HepG2 (cell line): ENCODE data around the gene TRPV4. TPM values are rescaled to one million over a fixed set of nuclear protein-coding genes. Genes with fewer than 3 reads are reported as not detected.

Source experiments
- ATAC-seq: fragments of 200-7000 bp; cut with Tn5 transposase; 3 replicates; pipeline ENCODE4 v1.9.1; 2020; ENCODE audit warnings: mild to moderate bottlenecking, moderate library complexity
- BruUV-seq: library from RNA; stranded (reverse); fragments of 400-500 nt; replicated peaks from 2 replicates; lab custom pipeline; 2021; lab: Mats Ljungman, UMichigan
- CTCF ChIA-PET: fragments of 300-600 bp; formaldehyde crosslinking; extraction: SDS; loops from one replicate; lab custom pipeline; 2021; ENCODE audit warnings: low total read pairs, inconsistent platforms, low intra/inter-chr PET ratio; lab: Yijun Ruan, JAX
- POLR2A ChIA-PET: fragments of 350-600 bp; sonication (Branson Sonifier 250); formaldehyde crosslinking; loops from one replicate; lab custom pipeline; 2020; ENCODE audit warnings: antibody characterized with exemption, inconsistent platforms; lab: Yijun Ruan, JAX
- DNase-seq: peaks from one replicate; pipeline ENCODE4 v3.0.0-alpha.2; 2015; ENCODE audit warnings: low spot score
- FAIRE-seq: peaks from 3 replicates; lab custom pipeline; 2011; peaks lifted over from hg19 to GRCh38; lab: Jason Lieb, UNC
- H2AFZ ChIP-seq: one replicate; pipeline ENCODE4 v1.6.1; 2011; ENCODE audit warnings: low read length, inconsistent platforms
- H3K27ac ChIP-seq: fragments of 300-600 bp; 3 replicates; pipeline ENCODE4 v1.8.0; 2011; ENCODE audit warnings: mixed run types, mild to moderate bottlenecking, mixed read lengths, low read length, inconsistent platforms; ENCODE audit not compliant: insufficient read depth; ENCODE audit errors: extremely low read length
- H3K27me3 ChIP-seq, 2 experiments: fragments of 200-600 bp in 1 of 2; 2 replicates in 1 of 2; 3 replicates in 1 of 2; pipeline versions ENCODE4 v1.6.0 to v1.8.0; 2011; ENCODE audit warnings: low read length in 2 of 2, mild to moderate bottlenecking in 2 of 2, moderate library complexity in 2 of 2, inconsistent platforms in 1 of 2; ENCODE audit not compliant: insufficient read depth in 2 of 2, control insufficient read depth in 1 of 2
- H3K36me3 ChIP-seq, 2 experiments: fragments of 200-600 bp in 1 of 2; replicated peaks in 1 of 2; 2 replicates in 1 of 2; 3 replicates in 1 of 2; pipeline versions ENCODE4 v1.5.1 to v1.8.0; 2011; ENCODE audit warnings: low read length in 2 of 2, inconsistent platforms in 1 of 2; ENCODE audit not compliant: insufficient read depth in 2 of 2, control insufficient read depth in 1 of 2
- H3K4me1 ChIP-seq: 2 replicates; pipeline ENCODE4 v1.5.1; 2012; ENCODE audit warnings: low read length, inconsistent platforms; ENCODE audit not compliant: insufficient read depth
- H3K4me2 ChIP-seq: 2 replicates; pipeline ENCODE4 v1.6.0; 2011; ENCODE audit warnings: low read depth, low read length, inconsistent platforms
- H3K4me3 ChIP-seq, 3 experiments: fragments of 200-600 bp in 1 of 3; sonication (generic), shearing (Covaris generic) in 1 of 3; replicated peaks in 1 of 3; 2 replicates each; pipeline ENCODE4 v1.5.1; 2011 to 2016; ENCODE audit warnings: low read length in 3 of 3, inconsistent platforms in 2 of 3, low read depth in 2 of 3, mild to moderate bottlenecking in 2 of 3, control low read depth in 1 of 3, mixed read lengths in 1 of 3; ENCODE audit not compliant: insufficient read depth in 1 of 3
- H3K79me2 ChIP-seq: one replicate; pipeline ENCODE4 v1.6.1; 2011; ENCODE audit warnings: low read length, inconsistent platforms; ENCODE audit not compliant: insufficient read depth
- H3K9ac ChIP-seq: 2 replicates; pipeline ENCODE4 v1.6.0; 2011; ENCODE audit warnings: mild to moderate bottlenecking, low read depth, low read length, inconsistent platforms; ENCODE audit not compliant: insufficient read depth
- H3K9me3 ChIP-seq: 2 replicates; pipeline ENCODE4 v1.5.1; 2012; ENCODE audit warnings: mild to moderate bottlenecking, low read length
- H4K20me1 ChIP-seq: 2 replicates; pipeline ENCODE4 v1.6.0; 2011; ENCODE audit warnings: inconsistent platforms, mild to moderate bottlenecking, low read length, moderate library complexity; ENCODE audit not compliant: insufficient read depth
- ADNP ChIP-seq: sonication (generic); formaldehyde crosslinking; IDR thresholded peaks from 2 replicates; pipeline ENCODE4 v1.4.0; 2020; ENCODE audit warnings: missing genetic modification reagents
- BORCS8-MEF2B ChIP-seq: sonication (generic); formaldehyde crosslinking; IDR thresholded peaks from 2 replicates; pipeline ENCODE4 v1.8.0; 2022; ENCODE audit warnings: mild to moderate bottlenecking, missing genetic modification reagents
- CENPX ChIP-seq: sonication (generic); formaldehyde crosslinking; IDR thresholded peaks from 2 replicates; pipeline ENCODE4 v1.9.0; 2021; ENCODE audit warnings: mild to moderate bottlenecking, missing genetic modification reagents, moderate library complexity
- CHD4 ChIP-seq: fragments of 200-600 bp; sonication (generic); IDR thresholded peaks from 2 replicates; pipeline ENCODE4 v1.7.0; 2017; ENCODE audit warnings: mild to moderate bottlenecking, low read length, borderline replicate concordance
- MYPOP ChIP-seq: sonication (generic); formaldehyde crosslinking; IDR thresholded peaks from 2 replicates; pipeline ENCODE4 v1.8.1; 2023; ENCODE audit warnings: mild to moderate bottlenecking, moderate library complexity, missing genetic modification reagents
- ZBTB20 ChIP-seq: sonication (generic); formaldehyde crosslinking; IDR thresholded peaks from 2 replicates; pipeline ENCODE4 v1.8.1; 2023; ENCODE audit warnings: missing genetic modification reagents, low read depth, mild to moderate bottlenecking, borderline replicate concordance
- ZFY ChIP-seq: sonication (generic); formaldehyde crosslinking; IDR thresholded peaks from 2 replicates; pipeline ENCODE4 v1.4.0; 2020; ENCODE audit warnings: missing genetic modification reagents
- ZMYM3 ChIP-seq: sonication (generic); formaldehyde crosslinking; IDR thresholded peaks from 2 replicates; pipeline ENCODE4 v1.5.1; 2020; ENCODE audit warnings: mild to moderate bottlenecking, missing genetic modification reagents
- ZNF629 ChIP-seq: sonication (generic); formaldehyde crosslinking; conservative IDR thresholded peaks from 2 replicates; pipeline ENCODE4 v1.5.0; 2020; ENCODE audit warnings: missing genetic modification reagents
- ZNF687 ChIP-seq: sonication (generic); formaldehyde crosslinking; IDR thresholded peaks from 2 replicates; pipeline ENCODE4 v1.5.1; 2020; ENCODE audit warnings: mild to moderate bottlenecking, missing genetic modification reagents, moderate library complexity
- WGBS: methylation state at CpG from one replicate; pipeline ENCODE4 v1.1.6; 2017; ENCODE audit warnings: low lambda C conversion rate; 5-methylcytosine and 5-hydroxymethylcytosine counted together
- in situ Hi-C: cut with HindIII; loops from 2 replicates; pipeline ENCODE4 v1.10.0; 2017; ENCODE audit warnings: low pct_unique_long_range_greater_than_20kb; ENCODE audit not compliant: extremely low pct_ligation_motif_present
- intact Hi-C: fragments of 100-400 bp; cut with micrococcal nuclease; formaldehyde crosslinking; loops from one replicate; pipeline ENCODE4 v1.10.0; 2022; ENCODE audit not compliant: unreplicated experiment
- polyA plus RNA-seq, 8 experiments: library from polyadenylated mRNA; depleted of rRNA in 3 of 8; stranded (reverse) in 7 of 8; unstranded in 1 of 8; fragments of >200 nt; fragmentation: Illumina TruSeq in 4 of 8; extraction: Trizol in 4 of 8; gene quantifications; 2 replicates each; pipeline versions ENCODE4 v1.2.1 to v1.2.3, GENCODE V29; 2011 to 2016; ENCODE audit warnings: low read depth in 4 of 8, missing spikeins in 1 of 8, mixed read lengths in 1 of 8; ENCODE audit not compliant: insufficient read depth in 1 of 8
- total RNA-seq, 5 experiments: library from RNA; depleted of rRNA; stranded (reverse); fragments of >200 nt; fragmentation: Illumina TruSeq; extraction: Trizol; gene quantifications; 2 replicates each; pipeline ENCODE4 v1.2.3, GENCODE V29; 2016; ENCODE audit warnings: low read depth in 1 of 5

Gene TRPV4
- total and polyA plus RNA-seq, 2 of the 13 experiments (the other 11 are each of a cell fraction or from before 2014, with no cell fraction given), result 0.66 to 4.7 TPM

- TF ChIP-seq ZBTB20 (CRISPR knock-in tag), result no peak
- TF ChIP-seq ZNF687 (CRISPR knock-in tag), result peak; percentile 19
- peak; percentile 97 for TF ChIP-seq ZNF629 (CRISPR knock-in tag)
- peak; percentile 53; the same call in 1 of the 2 replicates for TF ChIP-seq ZMYM3 (CRISPR knock-in tag)
- no peak for TF ChIP-seq CENPX (CRISPR knock-in tag)
- TF ChIP-seq MYPOP (CRISPR knock-in tag), result no peak
- no peak for TF ChIP-seq BORCS8-MEF2B (CRISPR knock-in tag)
- peak; percentile 63; the same call in 1 of the 2 replicates for TF ChIP-seq CHD4
- 0 out of 2 replicates have a peak, but pooled peaks have one; percentile 16 for TF ChIP-seq ZFY
- TF ChIP-seq ADNP (CRISPR knock-in tag), result peak; percentile 47; the same call in 1 of the 2 replicates
- TF ChIP-seq, all 625 proteins: peak for 6
- 0 out of 2 replicates have a peak overlapping the region, but pooled peaks have one; percentile 21 for H3K9ac ChIP-seq
- no peak for ATAC-seq
- ChIA-PET CTCF (no interaction called here), POLR2A (no interaction called here)
- no peak overlapping the region for H2AFZ ChIP-seq
- H3K4me1 ChIP-seq, result peaks cover 77% of the 10 kb centered on the region
- FAIRE-seq, result no peak
- H3K4me2 ChIP-seq, result peak overlapping the region; percentile 80
- 65% methylated on average over 10 of the region's 31 CpGs for WGBS
- H3K36me3 ChIP-seq, result no peaks in the 10 kb centered on the region
- DNase-seq, result no peak
- no peak overlapping the region for H3K27ac ChIP-seq
- no peaks in the 10 kb centered on the region for H3K27me3 ChIP-seq
- intact Hi-C loops, result no loop called here
- in situ Hi-C loops, result no loop called here
- no TSS peak for BruUV-seq
- H3K4me3 ChIP-seq, result peak overlapping the region; percentile 55 to 71 (median 61)
- no peaks in the 10 kb centered on the region; the same call in 1 of the 2 replicates for H4K20me1 ChIP-seq
- H3K79me2 ChIP-seq, result no peaks in the 10 kb centered on the region
- no peaks in the 10 kb centered on the region for H3K9me3 ChIP-seq
Observed at GRCh38 chr12:109832541-109833306, 474 bp downstream of the TRPV4 start.
